Measurements from ENCODE around the gene PSTPIP1.

PSTPIP1 gene

DNA sequence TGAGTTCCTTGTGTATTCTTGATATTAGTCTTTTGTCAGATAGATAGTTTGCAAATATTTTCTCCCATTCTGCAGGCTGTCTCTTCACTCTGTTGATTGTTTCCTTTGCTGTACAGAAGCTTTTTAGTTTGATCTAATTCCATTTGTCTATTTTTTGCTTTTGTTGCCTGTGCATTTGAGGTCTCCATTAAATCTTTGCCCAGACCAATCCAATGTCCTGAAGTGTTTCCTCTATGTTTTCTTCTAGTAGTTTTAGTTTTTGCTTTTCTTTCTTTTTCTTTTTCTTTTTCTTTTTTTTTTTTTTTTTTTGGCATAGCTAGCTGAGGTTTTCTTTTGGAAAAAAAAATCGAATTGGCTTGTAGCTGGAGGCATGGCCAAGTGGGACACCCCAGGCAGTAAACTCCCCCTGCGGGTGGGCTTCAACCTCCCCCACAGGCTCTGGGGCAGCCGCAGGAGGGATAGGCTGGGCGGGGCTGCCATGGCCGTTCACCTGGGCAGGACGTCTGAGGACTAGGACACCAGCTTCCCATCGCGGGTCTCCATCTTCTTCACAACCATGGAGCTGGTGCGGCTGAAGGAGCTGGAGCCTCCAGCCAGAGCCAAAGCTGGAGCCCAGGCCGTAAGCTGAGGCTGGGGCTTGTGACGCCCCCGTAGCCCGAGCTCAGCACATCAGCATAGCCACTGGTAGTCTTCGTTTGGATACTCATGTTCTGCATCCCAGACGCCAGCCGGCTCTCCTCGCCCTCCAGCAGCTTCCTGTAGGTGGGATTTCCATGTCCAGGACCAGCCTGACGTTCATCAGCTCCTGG, 16.2 kb upstream of the PSTPIP1 start:
- DNase-seq (ENCODE audit: low read depth): no peak

DNA sequence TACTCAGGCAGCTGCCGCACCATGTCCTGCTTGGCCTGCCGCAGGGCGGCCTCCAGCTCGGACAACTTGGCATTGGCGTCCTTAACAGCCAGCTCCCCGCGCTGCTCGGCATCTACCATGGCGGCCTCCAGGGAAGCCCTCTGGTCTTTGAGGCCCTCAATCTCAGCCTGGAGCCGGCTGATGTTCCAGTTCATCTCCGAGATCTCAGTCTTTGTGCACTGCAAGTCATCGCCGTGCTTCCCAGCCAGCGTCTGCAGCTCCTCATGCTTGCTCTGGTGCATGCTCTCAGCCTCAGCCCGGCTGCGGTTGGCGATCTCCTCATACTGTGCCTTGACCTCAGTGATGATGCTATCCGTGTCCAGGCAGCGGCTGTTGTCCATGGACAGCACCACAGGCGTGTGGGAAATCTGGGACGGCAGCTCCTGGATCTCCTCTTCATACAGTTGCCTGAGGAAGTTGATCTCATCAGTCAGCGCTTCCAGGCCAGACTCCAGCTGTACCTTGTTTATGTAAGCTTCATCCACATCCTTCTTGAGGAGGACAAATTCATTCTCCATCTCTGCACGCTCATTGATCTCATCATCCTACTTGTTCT, 15.5 kb upstream of the PSTPIP1 start:
- no peak for DNase-seq (ENCODE audit: low read depth)

DNA sequence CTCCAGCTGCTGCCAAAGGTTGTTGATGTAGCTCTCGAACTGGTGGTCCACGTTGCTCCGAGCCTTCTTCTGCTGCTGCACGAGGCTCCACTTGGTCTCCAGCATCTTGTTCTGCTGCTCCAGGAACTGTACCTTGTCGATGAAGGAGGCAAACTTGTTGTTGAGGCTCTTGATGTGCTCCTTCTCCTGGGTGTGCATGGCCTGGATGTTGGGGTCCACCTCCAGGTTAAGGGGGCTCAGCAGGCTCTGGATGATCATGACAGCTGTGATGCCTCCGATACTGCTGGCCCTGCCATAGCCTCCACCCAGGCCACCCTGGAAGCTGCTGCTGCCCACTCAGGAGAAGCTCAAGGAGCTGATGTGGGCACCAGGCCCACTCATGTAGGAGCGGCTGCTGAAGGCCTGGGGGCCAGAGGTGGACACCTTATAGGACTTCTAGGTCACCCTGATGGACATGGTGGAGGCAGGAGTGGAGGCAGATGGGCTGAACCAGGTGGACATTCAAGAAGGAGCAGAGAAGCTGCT, 14.9 kb upstream of the PSTPIP1 start:
- no peak for DNase-seq (ENCODE audit: low read depth)

DNA sequence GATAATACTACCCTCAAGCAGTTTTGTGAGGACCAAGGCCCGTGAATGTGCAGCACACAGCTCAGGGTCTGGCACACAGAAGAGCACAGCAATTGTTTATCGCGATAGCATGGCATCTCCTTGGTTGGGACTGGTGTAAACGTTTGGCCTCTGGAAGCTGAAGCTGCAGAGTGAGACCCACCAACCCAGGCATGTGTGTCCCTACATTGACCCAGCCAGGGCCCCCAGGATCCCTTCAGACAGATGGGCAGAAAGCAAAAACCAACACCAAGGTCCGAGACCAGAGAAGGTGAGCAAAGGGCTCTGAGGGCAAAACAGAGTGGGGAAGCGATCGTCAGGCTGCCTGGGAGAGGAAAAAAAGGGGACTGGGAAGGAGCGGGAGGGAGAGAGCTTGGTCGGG, 12.6 kb upstream of the PSTPIP1 start:
- DNase-seq (ENCODE audit: low read depth): no peak

DNA sequence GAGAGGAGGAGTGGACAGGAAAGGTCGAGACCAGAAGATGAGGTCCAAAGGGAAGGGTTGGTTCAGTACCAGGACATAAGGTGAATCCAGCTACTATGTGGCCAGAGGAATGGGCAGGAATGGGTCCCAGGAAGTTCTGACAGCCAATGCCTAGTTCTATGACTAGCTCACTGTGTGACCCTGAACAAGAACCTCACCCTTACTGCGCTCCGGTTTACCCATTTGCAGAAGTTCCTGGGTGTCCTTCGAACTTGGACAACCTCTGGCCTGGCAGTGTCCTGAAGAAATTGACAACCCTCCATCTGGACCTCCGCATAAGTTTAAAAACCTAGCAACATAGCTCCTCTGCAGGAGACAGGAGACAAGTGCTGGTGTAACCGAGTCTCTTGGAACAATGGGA, 12.2 kb upstream of the PSTPIP1 start:
- DNase-seq (ENCODE audit: low read depth): no peak

DNA sequence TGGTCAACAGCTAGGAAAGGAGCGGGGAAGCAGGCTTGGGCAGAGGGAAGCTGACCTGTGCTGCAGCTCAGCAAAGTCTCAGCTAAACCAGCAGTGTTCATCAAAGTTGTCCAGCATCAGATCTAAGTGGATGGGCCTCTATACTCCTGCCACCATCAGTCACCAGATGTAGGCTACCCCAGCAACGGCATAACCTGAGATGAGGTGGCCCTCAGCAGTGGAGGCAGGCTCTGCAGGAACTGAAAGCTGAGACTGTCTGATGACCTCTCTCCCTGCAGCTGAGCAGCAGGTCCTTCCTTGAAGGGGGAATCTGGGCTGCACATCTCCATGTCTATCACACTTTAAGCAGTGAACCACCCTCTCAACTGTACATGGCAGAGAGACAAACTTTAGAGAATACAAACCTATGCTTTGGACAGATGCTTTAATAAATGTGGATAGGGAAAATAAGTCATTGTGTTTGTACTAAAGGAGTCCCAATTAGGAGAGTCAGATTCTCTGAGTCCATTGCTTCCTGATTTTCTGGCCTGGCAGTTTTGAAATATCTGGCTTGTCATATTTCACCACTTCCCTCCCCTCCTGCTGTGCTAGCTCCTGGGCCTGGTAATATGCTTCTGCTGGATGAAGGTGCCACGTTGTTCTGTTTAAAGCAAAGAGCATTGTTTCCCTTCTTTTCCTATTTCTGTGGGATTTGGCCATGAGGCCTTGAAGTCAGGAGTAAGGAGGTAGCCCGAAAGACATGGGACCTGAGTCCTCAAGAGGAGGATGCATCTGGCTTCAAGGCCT, 11.1 kb upstream of the PSTPIP1 start:
- no peak for DNase-seq (ENCODE audit: low read depth)

DNA sequence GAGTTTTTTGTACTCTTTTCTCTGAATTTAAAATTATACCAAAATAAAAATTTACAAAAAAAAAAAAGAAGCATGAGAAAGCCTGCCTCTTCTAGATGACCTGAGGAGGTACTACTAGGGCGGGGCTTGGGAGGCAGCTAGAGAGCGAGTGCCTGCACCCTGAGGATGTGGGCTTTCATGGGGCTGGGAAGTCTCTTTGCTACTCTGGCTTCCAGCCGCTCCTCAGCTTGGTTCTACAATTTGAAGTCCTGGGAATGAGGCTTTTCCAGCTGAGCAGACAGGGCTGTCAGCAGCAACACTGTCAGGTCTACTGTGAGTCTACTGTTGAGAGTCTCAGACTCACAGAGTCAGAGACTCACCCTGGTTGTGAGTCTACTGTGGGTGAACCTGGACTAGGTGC, 8.2 kb upstream of the PSTPIP1 start:
- no peak for DNase-seq (ENCODE audit: low read depth)

DNA sequence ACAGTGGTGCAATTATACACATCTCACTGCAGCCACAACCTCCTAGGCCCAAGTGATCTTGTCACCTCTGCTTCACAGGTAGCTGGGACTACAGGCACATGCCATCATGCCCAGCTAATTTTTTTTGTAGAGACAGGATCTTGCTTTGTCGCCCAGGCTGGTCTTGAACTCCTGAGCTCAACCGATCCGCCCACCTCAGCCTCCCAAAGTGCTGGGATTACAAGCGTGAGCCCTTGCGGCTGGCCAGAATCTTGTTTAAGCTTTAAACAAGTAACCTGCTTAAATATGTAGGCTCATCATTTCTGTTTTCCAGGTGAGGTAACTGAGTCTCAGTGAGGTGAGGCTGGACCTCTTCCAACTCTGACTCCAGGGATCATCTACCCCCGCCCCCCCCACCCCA, 7.7 kb upstream of the PSTPIP1 start:
- no peak for DNase-seq (ENCODE audit: low read depth)

DNA sequence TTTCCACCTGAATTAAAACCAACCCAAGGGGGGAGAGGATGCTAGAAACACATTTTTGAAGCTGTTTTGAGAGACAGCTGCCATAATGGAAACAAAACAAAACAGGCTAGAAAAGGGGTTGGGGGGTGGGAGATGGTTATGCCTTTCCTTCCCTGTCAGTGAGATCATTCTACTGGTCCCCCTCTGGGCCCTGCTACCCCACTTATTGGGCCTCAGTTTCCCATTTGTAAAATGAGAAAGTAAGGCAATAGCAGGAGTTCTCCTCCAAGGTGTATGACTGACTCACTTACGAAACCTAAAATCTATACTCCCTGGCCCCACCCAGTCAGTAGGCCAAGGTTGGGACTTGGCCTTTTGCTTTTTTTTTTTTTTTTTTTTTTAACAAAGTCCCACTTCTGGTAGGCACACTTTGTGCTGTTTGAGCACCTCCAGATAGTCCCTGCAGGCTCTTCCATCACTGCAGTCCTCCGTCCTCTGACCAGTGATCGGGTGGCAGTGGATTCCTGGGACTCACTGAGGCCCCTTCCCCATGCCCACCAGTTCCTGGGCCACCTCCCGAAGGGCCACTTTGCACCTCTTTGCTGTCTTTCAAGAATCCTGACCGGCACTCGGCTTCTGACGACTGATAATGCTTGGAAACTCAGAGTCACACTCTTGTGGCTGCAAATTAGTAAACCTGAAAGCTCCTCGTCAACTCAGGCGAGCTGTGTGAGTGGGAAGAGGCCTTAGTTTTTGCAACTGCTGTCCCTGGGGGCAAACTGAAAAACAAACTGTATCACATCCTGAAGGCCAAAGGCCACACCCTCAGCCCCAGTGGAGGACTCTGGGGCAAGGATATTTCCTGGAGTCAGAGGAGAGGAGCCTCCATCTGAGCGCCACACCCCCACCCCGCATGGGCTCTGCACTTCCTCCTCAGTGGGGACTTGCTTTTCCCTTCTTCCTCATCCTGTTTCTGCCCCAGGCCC, 6.7 kb upstream of the PSTPIP1 start:
- DNase-seq (ENCODE audit: low read depth): no peak

DNA sequence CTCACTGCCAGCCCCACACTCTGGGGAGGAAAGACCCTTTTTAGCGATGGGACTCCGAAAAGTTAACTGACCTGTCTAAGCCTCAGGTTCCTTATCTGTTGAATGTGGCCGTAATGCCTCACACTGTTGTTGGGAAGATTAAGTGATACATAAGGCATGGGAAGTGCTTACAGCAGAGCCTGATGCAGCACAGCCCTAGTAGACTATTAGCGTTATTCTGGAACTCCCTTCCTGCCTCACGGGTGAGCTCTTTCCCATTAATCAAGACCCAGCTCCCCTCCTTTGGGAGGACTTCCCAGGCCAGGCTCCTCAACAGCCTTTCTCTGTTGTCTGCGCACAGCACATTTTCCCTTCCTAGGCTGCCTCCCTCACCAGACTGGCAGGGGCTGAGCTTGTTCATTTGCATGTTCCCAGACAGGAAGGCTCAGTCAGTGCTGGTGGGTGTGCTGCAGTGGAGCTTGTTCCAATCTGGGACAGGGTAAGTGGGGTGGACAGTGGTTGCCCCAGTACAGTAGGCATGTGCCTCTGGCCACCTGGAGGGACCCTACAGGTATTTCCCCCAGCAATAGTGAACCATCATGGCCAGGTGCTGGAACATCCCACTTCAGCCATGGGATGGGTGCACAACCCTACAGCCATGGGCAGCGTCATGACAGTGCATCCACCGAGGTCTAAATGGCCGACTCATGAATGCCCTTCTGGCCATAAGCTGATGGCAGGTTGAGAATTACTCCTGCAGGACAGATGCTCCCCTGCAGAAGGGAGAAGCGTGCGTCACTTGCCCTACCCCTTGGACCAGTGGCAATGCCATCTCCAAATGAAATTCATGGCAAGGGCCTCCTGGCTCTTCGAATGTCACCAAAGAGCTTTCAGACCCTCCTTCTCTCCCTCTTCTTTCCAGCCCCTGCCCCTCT, 5.8 kb upstream of the PSTPIP1 start:
- DNase-seq (ENCODE audit: low read depth): no peak

DNA sequence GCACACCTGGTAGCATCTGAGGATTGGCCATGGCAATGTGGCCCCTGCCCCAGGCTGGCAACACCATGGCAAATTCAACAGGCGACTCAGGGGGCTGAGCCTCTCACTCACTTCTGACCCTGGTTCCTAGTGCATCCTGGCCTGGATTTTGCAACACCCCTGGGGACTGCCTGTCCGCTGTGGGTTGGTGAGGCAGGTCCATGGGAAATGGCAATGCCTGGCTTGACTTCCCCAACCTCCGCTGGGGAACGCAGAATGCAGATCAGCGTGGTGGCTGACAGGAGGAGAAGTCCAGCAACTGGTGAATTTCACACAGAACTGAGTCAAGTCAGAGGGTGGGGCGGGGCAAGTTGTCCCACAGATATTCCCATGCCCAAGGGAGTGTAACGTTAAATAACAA, 3.9 kb upstream of the PSTPIP1 start:
- DNase-seq (ENCODE audit: low read depth): no peak

DNA sequence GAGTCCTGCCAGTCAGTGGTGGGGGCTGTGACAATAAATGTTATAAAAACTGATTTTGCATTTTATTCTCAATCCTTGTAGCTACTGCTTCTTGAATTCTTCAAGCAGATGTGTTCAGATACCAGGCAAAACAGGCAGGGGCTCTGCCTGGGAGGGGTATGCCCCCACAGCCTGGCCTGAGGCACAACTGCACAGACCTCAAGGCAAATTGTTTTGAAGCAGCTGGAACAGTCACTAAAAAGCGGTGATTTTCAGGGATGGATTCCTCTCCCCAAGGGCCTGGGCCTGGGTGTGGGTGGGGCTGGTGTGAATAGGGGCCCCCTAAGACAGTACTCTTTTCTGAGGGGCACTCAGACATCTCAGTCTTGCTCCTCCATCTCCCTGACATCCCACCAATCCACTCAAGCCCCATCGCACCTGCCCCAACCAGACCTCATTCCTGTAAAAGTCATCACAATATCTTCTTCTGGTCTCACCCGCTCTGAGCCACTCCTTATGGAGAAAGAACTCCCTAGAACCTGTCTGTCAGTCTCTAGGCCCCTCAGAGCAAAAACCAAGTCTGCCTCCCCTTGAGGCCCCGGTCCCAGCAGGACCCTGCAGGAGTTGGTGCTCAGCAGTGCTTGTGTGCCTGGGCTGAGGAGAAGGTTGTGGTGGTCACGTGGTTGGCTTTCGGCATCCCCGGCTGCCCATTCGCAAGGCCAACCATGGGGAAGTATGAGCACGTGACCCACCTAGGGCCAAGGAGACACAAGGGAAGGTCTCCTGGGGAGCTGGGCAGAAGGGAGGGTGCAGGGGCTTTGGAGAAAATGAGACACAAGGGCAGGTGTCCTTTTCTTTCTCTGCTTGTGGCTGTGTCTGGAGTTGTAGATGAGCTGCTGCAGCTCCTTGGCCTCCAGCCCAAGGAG, 2.9 kb upstream of the PSTPIP1 start:
- DNase-seq (ENCODE audit: low read depth): no peak

DNA sequence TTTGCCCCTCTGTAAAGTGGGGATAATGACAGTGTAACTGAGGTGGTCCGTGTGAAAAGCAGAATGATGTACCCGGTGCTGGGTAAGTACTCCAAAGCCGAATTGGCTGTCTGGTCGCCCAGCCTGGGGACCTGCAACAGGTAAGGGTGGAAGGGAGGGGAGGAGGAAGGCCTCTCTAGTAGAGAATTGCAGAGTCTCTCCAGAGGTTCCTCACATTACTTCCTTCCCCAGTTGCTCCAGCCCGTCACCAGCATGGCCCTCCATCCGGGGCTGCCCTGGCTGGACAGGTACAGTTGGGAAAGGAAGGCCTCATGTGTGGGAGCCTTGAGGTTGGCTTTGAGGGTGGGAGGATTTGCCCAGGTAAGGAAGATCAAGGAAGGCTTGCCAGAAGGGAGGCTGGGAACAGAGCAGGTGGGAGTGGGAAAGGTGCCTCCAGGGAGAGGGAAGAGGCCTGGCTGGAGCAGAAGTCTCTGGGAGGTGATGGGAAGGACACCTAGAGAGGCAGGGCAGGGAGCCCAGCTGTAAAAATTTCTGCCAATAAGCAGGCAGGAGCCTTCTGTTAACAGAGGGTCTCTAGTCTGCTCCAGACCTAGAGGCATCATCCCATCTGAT, 1.7 kb upstream of the PSTPIP1 start:
- no peak for DNase-seq (ENCODE audit: low read depth)

DNA sequence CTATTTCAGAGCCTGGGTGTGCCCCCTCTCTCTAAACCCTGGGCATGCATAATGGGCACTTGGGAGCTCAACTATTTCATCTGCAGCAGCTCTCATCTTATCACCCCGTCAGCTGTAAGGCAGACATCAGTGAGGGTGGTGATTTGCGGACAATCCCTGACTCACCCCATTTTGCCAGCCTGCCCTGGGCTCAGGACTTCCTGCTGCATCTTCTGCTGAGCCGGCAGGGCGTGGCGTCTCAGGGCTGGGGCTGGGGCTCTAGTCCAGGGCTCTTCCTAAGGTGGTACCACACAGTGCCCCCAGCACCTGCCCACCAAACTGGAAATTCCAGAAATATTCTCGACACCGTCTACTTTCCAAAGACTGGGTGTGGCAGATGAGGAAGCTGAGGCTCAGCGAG, 925 bp upstream of the PSTPIP1 start:
- DNase-seq (ENCODE audit: low read depth): no peak

DNA sequence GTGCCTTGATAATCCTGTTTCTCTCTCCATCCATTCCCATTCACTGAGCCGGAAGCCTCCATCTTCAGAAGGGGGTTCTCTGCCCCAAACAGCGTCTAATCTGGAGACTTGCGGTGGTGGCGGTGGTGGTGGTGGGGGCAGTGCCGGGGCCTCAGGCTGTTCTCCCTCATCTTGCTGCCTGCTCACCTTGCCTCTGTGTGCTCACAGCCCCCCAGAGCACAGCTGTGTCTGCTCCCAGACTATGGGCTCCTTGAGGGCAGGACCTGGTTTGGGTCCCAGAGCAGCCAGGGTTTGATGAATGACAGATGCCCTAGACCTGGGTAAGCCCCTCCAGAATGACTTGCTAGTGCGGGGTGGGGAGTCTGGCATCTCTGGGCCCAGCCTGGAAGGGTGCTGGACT, 430 bp upstream of the PSTPIP1 start:
- DNase-seq (ENCODE audit: low read depth): no peak

DNA sequence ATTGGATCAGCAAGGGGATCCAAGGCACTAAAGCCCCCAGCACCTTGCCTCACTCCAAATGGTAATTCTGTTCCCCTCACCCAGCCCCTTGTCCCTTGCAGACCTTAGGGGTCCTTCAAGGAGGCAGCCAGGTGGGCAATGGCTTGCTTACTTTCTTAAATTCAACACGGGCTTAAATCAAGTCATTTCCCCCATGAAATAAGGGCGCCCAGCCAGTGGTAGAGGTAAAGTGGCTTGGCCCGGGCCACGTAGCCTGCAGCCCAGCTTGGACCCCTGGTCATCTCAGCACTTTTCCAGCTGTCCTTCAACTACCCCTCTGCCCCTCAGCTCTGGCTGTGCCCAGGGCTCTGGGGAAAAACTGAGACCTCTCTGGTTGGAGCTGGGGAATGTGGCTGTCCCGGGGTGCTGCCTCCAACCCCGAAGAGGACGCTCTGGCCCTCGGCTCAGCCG, 1.2 kb downstream of the PSTPIP1 start:
- DNase-seq (ENCODE audit: low read depth): no peak

DNA sequence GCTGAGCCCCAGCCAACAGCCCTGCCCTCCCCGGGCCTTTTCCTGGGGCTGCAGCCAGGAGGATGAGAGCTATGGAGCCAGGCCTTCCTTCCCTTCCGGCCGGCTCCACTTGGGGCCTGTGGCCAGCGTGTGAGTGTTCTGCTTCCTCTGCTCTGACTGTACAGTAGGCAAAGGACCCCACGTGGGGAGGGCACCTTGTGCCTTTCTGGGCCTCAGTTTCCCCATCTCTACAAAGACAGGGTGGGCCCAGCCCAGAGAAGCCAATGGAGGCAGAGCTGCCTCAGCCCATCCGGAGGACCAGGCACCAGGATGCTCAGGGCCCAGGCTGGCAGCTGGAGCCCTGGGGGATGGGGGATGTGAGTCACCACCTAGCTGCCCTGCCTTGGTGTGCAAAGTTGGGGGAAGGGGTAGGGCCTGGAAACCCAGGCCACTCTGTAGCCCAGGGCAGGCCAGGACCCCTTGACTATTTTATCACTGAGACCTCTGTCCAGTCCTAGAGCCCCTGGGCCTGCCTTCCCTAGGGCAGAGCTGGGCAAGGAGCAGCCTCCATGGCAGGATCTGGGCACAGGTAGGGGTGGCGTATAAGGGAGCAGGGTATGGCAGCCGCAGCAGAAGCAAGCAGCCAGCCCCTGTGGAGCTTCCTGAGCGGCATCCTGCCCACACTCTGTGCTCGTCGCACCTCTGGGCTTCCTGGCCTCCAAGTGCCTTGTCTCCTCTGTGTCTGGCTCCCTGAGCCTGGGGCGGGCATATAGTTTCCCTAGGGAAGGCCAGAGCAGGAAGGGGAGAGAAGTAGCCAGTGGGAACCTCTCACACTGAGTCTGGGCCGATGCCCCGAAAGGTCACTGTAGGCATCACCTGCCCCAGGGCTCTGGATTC, 1.8 kb downstream of the PSTPIP1 start:
- peak; percentile 43 for DNase-seq (ENCODE audit: low read depth)

DNA sequence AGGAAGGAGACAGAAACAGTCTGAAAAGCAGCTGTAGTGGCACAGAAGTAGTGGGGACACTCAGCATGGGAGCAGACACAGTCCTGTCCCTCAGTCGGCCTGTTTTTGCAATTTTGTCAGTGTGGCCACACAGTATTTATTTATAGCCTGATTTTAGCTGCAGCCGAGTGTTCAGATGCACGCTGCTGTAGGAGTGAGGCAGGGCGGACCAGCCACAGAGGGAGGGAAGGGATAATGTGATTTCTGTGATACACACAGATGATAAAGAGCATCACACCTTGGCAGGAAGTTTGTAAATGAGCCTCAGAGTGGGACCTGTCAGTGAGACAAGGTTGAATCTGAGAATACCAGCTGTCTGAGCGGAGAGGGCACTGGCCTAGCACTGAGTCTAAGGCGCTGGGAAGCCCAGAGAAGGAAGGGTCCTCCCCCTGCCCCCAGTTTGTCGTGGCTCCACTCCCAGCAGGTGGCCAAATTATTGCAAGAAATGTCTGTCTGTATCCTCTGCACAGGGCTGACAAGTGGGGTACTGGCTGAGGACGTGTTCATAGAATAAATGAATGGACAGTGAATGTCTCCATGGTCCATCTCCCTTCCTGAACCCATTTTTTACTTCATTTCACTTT, 3.8 kb downstream of the PSTPIP1 start:
- no peak for DNase-seq (ENCODE audit: low read depth)

Data from stromal cell of bone marrow (primary cell).